Right atrium auricular region (tissue), 2 donors: Measurements from ENCODE around the gene SIRPD. TPM values are rescaled to one million over a fixed set of nuclear protein-coding genes. Genes with fewer than 3 reads are reported as not detected.

ENCODE experiments used
- DNase-seq: peaks from one replicate; pipeline ENCODE4 v3.0.0-alpha.2; 2019; ENCODE audit warnings: low spot score
- H3K27ac ChIP-seq, 2 donors: fragments of 200-600 bp; sonication (generic); 1 replicate in 1 of 2; 2 replicates in 1 of 2; pipeline ENCODE4 v1.5.1; 2016 to 2019
- H3K27me3 ChIP-seq, 2 donors: fragments of 200-600 bp; sonication (generic); one replicate each; pipeline versions ENCODE4 v1.5.1 to v1.6.0; 2017 to 2019
- H3K36me3 ChIP-seq: fragments of 200-600 bp; sonication (generic); one replicate; pipeline ENCODE4 v1.5.1; 2016
- H3K4me1 ChIP-seq, 2 donors: fragments of 200-600 bp; sonication (generic); one replicate each; pipeline versions ENCODE4 v1.5.1 to v1.6.0; 2017 to 2019
- H3K4me3 ChIP-seq, 2 donors: fragments of 200-600 bp; sonication (generic); 1 replicate in 1 of 2; 2 replicates in 1 of 2; pipeline ENCODE4 v1.5.1; 2017 to 2019; ENCODE audit warnings: mild to moderate bottlenecking in 1 of 2, moderate library complexity in 1 of 2
- H3K9me3 ChIP-seq, 2 donors: fragments of 200-600 bp; sonication (generic); one replicate each; pipeline ENCODE4 v1.5.1; 2019
- total RNA-seq, 2 donors: library from RNA; depleted of rRNA; stranded (reverse); fragments of >200 nt; gene quantifications; one replicate each; pipeline ENCODE4 v1.1.0, GENCODE V29; 2016
- TF ChIP-seq, protein P1 (sequence below), 2 donors: fragments of 200-600 bp; sonication (generic); IDR thresholded peaks; one replicate each; pipeline ENCODE4 v1.5.1; 2019; ENCODE audit warnings: antibody characterized with exemption in 2 of 2

Gene SIRPD
- total RNA-seq, 2 donors from 2014 or later: not detected

DNA sequence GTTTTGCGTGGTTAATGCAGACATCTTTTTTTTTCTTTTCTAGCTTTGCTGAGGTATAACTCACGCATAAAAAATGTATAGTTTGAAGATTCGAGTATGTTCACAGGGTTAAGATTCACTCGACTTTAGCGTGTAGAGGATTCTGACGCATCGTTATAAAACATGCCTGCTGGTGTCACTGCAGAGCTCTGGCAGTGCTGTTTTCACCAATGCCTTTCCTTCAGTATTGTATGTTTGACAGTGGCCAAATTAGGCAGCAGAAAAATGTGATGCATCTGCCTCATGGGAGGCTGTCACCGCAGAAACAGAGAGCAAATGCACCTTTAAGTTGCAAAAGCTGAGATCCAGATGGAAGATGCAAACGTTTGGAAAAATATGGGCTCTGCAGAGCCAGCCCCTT is 48.3 kb downstream of the SIRPD start:
- H3K4me3 ChIP-seq: no peak overlapping the region
- no peaks in the 10 kb centered on the region for H3K36me3 ChIP-seq
- no peak overlapping the region for H3K27ac ChIP-seq
- DNase-seq: no peak
- H3K27me3 ChIP-seq: no peaks in the 10 kb centered on the region
- TF ChIP-seq, protein P1, sequence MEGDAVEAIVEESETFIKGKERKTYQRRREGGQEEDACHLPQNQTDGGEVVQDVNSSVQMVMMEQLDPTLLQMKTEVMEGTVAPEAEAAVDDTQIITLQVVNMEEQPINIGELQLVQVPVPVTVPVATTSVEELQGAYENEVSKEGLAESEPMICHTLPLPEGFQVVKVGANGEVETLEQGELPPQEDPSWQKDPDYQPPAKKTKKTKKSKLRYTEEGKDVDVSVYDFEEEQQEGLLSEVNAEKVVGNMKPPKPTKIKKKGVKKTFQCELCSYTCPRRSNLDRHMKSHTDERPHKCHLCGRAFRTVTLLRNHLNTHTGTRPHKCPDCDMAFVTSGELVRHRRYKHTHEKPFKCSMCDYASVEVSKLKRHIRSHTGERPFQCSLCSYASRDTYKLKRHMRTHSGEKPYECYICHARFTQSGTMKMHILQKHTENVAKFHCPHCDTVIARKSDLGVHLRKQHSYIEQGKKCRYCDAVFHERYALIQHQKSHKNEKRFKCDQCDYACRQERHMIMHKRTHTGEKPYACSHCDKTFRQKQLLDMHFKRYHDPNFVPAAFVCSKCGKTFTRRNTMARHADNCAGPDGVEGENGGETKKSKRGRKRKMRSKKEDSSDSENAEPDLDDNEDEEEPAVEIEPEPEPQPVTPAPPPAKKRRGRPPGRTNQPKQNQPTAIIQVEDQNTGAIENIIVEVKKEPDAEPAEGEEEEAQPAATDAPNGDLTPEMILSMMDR (IDR thresholded peaks at IDR 0.05): peak; percentile 18 to 35
- no peaks in the 10 kb centered on the region for H3K9me3 ChIP-seq
- H3K4me1 ChIP-seq: no peaks in the 10 kb centered on the region

DNA sequence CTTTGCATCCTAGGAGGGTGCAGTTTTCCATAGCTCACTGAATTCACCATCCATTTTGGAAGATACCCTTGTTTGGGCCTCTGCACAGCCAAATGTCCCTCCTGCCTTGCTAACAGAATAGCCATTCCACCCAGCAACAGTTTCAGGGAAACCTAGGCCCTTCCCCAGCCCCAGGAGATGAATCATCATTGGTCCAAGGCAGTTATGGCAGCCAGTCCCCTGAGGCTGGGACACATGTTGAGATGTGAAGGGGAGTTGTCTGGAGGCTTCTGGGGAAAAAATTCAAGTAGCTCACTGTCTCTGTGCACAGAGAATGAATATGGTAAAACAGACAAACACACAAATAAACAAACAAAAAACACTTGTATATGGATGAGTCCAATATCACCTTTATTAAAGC is 48.9 kb downstream of the SIRPD start:
- Histone ChIP-seq H3K9me3 (no peaks in the 10 kb centered on the region), H3K27me3 (no peaks in the 10 kb centered on the region), H3K27ac (no peak overlapping the region), H3K4me3 (no peak overlapping the region), H3K36me3 (no peaks in the 10 kb centered on the region), H3K4me1 (no peaks in the 10 kb centered on the region)
- TF ChIP-seq, protein P1 (IDR thresholded peaks at IDR 0.05): no peak
- no peak for DNase-seq

DNA sequence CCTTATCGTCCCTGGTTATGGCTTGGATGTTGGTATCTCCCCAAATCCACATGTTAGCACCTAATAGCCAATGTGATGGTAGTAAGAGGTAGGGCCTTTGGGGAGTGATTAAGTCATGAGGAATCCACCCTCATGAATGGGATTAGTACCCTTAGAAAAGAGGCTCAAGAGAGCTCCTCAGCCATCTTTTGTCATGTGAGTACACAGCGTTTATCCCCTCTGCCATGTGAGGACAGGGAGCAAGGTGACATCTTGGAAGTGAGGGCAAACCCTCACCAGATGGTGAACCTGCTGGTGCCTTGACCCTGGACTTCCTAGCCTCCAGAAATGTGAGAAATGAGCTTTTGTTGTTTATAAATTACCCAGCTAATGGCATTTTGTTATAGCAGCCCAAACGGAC is 50.2 kb downstream of the SIRPD start:
- TF ChIP-seq, protein P1 (IDR thresholded peaks at IDR 0.05): no peak

DNA sequence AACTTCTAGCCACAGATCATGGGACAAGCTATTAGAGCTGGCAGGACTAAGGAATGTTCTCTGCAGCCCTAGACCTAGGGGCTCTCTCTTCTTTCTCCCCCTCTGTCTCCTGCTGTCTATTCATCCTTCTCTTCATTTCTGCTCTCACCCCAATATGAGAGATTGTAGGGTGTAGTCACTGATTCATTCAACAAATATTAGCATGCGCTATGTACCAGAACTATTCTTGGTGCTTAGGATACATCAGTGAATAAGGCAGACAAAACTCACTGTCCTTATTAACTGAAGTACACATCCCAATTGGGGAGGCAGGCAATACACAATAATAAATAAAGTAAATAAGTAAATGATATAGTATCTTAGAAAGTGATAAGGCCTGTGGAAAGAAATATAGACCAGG is 51.6 kb downstream of the SIRPD start:
- TF ChIP-seq, protein P1 (IDR thresholded peaks at IDR 0.05): no peak
- no peaks in the 10 kb centered on the region for H3K4me1 ChIP-seq

More for the DNA sequence above, 50.2 kb downstream of the SIRPD start:
- no peak overlapping the region for H3K27ac ChIP-seq
- DNase-seq: no peak
- H3K9me3 ChIP-seq: no peaks in the 10 kb centered on the region
- no peaks in the 10 kb centered on the region for H3K4me1 ChIP-seq
- H3K4me3 ChIP-seq: no peak overlapping the region
- no peaks in the 10 kb centered on the region for H3K36me3 ChIP-seq
- no peaks in the 10 kb centered on the region for H3K27me3 ChIP-seq

DNA sequence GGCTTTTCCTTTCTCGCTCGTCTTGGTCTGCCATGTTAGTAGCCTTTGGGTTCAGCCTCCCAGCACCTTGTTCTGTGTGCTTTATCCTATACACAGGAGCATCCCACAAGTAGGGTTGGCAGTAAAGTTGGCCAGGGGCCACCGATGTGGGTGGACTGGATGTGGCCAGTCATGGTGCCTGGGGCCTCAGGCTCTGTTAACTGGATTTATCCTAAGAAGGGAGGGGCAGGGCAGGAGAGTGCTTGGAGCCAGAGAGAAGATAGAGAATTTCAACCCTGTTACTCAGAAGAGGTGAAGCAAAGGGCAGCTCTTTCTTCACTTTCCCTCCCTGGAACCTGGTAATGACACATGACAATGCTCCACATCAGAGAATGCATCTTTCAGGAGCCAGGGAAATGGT is 52.1 kb downstream of the SIRPD start:
- TF ChIP-seq, protein P1 (IDR thresholded peaks at IDR 0.05): no peak
- Histone ChIP-seq H3K4me1 (no peaks in the 10 kb centered on the region), H3K27ac (no peak overlapping the region), H3K27me3 (no peaks in the 10 kb centered on the region), H3K9me3 (no peaks in the 10 kb centered on the region), H3K36me3 (no peaks in the 10 kb centered on the region), H3K4me3 (no peak overlapping the region)
- DNase-seq: no peak

More for the DNA sequence above, 51.6 kb downstream of the SIRPD start:
- Histone ChIP-seq H3K36me3 (no peaks in the 10 kb centered on the region), H3K27ac (no peak overlapping the region), H3K27me3 (no peaks in the 10 kb centered on the region), H3K4me3 (no peak overlapping the region), H3K9me3 (no peaks in the 10 kb centered on the region)
- DNase-seq: no peak

DNA sequence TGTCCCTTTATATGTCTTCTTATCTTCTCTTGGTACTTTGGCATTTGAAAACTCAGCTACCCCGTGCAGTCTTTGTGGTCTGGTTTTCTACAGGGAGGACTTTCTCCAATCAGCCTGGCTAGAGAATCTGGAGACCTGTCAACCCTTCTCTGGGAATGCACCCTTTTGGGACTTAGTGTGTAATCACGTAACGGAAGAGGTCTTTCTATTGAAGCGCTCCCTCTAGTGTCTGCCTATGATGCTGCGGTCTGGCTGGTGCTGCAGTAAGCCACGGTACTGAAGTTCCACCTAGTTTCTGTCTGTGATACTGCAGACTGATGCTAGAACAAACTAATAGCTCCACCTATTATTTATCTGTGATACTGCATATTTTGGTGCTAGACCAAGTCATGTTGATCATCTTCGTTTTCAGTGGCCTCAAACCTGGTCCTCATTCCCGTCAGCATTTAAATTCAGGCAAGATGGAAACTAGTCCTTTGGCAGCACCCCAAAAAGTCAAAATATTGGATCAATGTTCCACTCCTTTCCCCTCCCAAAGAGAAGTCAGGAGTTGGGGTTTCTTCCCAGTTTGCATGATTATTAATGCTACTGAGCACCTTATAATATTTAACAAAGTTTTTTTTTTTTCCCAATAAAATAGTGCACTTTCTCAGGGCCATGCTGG is 53.8 kb downstream of the SIRPD start:
- Histone ChIP-seq H3K36me3 (no peaks in the 10 kb centered on the region), H3K9me3 (no peaks in the 10 kb centered on the region), H3K27me3 (no peaks in the 10 kb centered on the region), H3K4me1 (no peaks in the 10 kb centered on the region), H3K4me3 (no peak overlapping the region), H3K27ac (no peak overlapping the region)
- peak; percentile 71 for DNase-seq
- TF ChIP-seq, protein P1 (IDR thresholded peaks at IDR 0.05): peak; percentile 44 to 87
